Stimulated activated CD4-positive, alpha-beta T cell treated with anti-CD3 and anti-CD28 coated beads, TNF-alpha, amount 100 ng/mL, for 48 hours (primary cell): Measurements from ENCODE around the gene ZDHHC7.
"Not testable (repeated sequence)": the region's sequence is repeated elsewhere in the genome, so short reads cannot be mapped to it uniquely, and the experiment has no call there.

Source experiments
- DNase-seq, 3 donors: peaks; one replicate each; pipeline ENCODE4 v3.0.0-alpha.2; 2020; ENCODE audit warnings: low read depth in 3 of 3

The ZDHHC7 gene

GRCh38 chr16:85042606-85043005 lies 31.3 kb upstream of the ZDHHC7 start:
- no peak for DNase-seq

DNA sequence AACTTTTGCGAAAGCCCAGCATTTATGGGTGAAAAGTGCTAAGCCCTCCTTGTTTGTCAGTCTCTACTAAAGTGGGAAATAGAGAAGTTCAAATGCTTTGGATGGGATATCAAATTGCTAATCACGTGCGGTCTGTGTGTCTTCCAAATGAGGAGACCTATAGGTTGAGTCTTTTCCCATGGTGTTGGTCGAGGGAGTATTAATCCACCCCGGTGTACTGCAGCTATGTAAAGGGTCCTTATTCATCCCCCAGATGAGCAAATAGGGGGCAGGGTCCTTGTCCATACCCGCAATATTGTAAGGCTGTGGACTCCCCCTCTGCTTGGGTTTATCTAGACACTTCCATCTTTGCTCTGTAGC lies 30.8 kb upstream of the ZDHHC7 start:
- no peak for DNase-seq

DNA sequence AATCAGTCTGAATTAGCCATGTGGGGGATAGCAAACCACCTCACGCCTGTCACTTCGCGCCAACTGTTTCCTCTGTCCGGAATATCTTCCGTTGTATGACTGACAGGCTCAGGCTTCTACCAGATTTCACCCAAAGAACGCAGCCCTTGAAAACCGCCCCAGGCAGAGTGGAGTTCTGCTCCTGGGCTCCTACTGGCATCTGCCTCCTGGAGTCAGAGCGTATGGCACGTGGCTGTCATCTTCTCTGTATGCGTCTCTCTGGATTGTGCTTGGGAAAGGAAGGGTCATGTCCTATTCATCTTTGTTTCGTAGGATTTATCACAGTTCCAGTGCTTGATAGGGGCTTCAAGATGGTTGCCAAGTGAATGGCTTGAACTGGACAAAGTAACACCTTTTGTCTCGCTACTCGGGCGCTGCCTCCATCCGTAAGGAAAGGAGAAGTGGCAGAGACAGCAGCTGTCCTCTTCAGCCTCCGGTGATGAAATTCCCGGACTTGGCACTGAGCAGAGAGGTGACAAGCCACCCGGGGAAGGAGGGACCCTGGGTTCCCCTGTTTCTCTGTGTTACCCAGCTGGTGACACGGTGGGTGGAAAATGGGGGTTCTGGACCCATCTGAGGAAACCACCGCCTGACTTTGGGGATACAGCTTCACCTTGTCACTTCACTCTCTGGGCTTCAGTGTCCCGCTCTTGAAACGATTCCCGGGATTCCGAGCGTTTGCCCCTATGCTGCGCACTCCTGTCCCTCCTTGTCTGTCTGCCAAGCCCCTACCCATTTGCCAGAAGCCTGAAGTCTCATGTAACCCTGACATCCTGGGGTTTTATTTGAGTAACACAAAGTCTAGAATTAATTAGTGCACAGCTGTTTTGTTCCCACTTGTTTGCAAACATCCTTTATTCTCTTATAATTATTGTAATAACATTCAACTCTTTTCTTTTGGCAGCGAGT lies 30.2 kb upstream of the ZDHHC7 start:
- no peak for DNase-seq

GRCh38 chr16:85040685-85041084 lies 29.4 kb upstream of the ZDHHC7 start:
- DNase-seq = no peak

- no peak for DNase-seq
These were observed 26.4 kb upstream of the ZDHHC7 start for GRCh38 chr16:85037721-85038120.

GRCh38 chr16:85037050-85037410 lies 25.7 kb upstream of the ZDHHC7 start:
- no peak for DNase-seq

- DNase-seq = no peak
These were observed 25.1 kb upstream of the ZDHHC7 start for GRCh38 chr16:85036236-85037049.

- DNase-seq = no peak
These were observed 23.5 kb upstream of the ZDHHC7 start for GRCh38 chr16:85034591-85035433.

DNA sequence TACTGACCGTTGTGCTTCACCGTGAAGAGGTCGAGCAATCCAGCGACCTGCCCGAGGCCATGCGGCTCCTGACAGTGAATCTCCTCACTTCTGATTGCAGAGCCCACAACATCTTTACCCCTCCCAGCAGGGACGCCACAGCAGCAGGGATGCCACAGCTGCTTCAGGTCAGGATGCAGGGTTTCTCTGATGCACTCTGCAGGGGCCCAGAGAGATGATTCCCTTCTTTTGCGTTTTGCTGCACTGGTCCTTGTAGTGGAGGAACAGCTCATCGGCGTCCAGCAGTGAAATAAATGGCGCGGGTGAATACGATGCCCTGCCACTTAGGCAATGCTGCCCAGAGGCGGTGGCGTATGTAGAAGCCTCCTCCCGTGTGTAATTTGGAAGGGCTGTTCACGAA lies 21.8 kb upstream of the ZDHHC7 start:
- no peak for DNase-seq

DNA sequence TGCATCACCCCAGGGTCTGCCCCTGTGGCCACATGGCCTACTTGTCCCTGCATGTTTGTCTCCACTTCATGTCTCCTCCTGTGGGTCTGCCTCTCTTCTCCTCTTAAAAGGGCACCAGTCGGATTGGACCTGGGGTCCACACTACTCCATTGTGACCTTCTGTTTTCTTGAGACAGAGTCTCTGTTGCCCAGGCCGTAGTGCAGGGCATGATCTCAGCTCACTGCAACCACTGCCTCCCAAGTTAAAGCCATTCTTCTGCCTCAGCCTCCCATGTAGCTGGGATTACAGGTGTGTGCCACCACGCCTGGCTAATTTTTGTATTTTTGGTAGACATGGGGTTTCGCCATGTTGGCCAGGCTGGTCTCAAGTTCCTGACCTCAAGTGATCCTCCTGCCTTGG lies 20.9 kb upstream of the ZDHHC7 start:
- not testable (repeated sequence) for DNase-seq

DNA sequence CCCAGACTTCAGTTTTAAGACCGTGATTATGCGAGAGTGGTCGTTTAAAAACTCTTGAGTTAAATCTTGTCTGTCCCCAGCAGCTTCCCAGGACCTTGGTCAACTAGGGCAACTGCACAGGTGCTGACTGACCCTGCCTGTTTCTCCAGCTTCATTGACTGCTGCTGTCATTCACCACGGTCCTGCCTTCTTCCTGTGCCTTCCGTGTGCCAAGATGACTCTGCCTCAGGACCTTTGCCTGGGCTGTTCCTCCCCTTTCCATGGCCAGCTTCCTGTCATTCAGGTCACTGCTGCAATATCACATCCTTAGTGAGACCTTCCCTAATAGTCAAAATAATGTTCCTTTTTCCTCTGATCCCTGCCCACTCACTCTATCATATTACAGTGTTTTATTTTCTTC lies 20.1 kb upstream of the ZDHHC7 start:
- no peak for DNase-seq

- no peak for DNase-seq
These were observed 18.7 kb upstream of the ZDHHC7 start for GRCh38 chr16:85029981-85030401.

DNA sequence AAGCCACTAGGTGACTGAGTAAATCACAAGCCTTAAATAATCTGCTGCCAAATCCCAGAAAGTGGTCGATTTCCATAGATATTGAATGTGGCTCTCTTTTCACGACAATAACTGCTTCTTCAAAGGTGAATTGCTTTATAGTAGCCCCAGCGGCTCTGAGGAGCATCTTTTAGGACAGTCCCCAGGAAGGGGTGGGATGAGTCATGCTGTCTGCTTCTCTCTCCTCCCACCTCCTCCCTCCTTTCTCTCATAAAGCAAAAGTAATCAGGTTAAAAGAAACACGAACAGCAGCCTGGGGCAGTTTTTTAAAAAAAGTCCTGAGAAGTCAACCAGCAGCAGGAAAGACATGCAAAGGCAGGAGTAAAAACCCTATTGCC lies 18.1 kb upstream of the ZDHHC7 start:
- peak; percentile 39 to 57 (median 50) for DNase-seq

DNA sequence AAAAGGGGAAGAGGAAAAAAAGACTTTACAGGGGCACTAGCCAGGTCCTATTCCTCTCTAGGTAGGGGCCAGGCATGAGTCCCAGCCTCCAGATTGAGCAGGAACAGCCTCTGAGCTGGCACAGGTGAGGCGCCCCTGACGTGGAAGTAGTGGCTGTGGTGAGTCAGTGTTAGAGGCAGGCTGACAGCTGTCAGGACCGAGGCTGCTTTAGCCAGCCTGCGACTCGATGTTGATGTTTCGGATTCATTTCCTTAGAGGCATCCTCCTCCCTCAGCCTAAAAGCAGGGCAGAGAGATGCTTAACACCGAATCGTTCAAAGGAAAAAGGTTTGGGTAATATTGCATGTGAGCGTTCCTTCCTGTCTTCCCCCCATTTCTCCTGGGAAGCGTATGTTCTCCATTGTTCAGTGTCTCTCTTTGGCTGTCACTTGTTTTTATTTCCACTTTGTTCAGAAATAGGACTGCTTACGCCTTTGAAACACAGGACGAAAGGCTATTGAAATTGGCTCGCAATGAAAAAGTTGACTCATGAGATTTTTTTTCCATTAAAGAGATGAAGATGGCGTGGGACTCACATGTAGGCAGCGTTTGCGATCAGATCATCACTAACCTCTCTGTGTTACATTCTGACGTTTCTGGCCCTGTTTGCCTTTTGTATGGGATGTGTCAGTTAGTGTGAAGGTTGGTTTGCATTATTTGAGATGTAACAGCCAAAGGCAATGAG lies 17.5 kb upstream of the ZDHHC7 start:
- DNase-seq = peak; percentile 46 to 72 (median 65)

GRCh38 chr16:85027958-85028684 lies 16.8 kb upstream of the ZDHHC7 start:
- peak in 1 of 3 donors; percentile 22 for DNase-seq

DNA sequence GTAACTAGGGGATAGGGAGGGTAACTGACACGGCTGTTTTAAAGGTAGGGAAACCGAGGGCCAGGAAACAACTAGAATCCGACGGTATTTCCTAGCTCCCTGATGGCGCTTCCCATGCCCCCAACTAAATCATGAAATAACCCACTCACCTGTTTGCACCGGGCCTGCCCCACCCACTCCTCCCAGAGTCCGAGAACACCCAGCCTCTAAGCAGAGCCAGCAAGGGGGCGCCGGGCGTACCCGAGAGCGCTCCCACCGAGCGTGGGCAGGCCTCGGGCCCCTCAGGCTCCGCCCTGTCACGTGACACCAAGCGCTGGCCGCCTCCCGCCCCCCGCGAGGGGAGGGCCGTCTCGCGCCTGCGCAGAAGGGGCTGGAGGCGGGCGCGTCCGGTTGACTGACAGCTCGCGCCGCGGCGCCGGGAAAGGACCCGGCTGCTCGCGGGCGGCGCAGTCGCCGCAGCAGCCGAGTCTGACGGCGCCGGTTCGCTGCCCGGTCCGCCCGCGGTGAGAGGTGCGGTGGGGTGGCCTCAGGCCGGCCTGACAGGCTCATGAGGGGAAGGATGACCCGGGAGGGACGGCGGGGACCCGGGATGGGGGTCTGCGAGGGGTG lies 16.1 kb upstream of the ZDHHC7 start, which contains the start of gene KIAA0513:
Gene KIAA0513, plus strand, starts transcription at position 447 of the 609 bp plus-strand sequence. CDS start 39,277 bp downstream, outside the sequence.
- DNase-seq = peak; percentile 88 to 95 (median 92)

- no peak for DNase-seq
These were observed 15.4 kb upstream of the ZDHHC7 start for GRCh38 chr16:85026703-85027102.

GRCh38 chr16:85025781-85026653 lies 14.7 kb upstream of the ZDHHC7 start:
- no peak for DNase-seq

GRCh38 chr16:85019659-85020245 lies 8.4 kb upstream of the ZDHHC7 start:
- DNase-seq = no peak
